ENCODE data around the gene FLYWCH1.

FLYWCH1 gene

GRCh38 chr16:2911638-2912329, at the start of gene FLYWCH1:
TSS of gene FLYWCH1 (plus strand) at chr16:2911931. CDS start at chr16:2929686, 17,755 bp downstream.
- peak; percentile 100 for DNase-seq

- no peak for DNase-seq
Measured at GRCh38 chr16:2865651-2866050, 46.1 kb upstream of the FLYWCH1 start.

DNA sequence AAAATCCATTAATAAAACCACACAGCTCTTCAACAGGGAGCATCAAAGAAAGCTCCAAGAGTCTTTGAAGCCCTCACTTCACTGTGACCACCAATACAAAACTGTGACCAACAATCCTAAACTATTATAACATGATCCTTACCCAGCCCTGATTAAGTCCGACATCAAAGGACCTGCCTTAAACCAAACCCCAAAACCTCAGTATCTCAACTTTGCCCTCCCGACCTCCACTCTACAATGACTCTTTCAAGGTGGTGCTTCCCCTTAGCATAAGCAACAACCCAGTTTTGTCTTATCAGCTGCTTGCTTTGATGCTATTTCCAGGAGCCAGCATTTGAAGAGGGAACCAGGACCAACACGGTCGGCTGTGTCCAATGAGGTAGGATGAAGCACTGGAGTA, 45.3 kb upstream of the FLYWCH1 start:
- DNase-seq: no peak

DNA sequence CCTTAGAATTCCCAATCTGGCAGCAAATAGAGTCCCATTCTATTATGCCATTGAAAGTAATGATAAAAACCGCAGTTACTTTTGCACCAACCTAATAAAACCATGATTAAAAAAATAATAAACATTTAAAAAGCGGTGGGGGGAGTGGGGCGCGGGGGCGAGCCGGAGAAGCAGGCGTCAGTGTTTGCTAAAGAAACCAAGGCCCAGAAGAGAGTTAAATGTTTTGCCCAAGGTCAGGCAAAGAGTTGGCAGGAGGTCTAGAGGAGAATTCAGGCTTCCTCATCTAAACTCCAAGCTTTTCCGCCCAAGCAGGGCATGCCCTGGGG, 44.1 kb upstream of the FLYWCH1 start:
- no peak for DNase-seq

GRCh38 chr16:2867987-2868789, 43.5 kb upstream of the FLYWCH1 start:
- peak; percentile 98 for DNase-seq

DNA sequence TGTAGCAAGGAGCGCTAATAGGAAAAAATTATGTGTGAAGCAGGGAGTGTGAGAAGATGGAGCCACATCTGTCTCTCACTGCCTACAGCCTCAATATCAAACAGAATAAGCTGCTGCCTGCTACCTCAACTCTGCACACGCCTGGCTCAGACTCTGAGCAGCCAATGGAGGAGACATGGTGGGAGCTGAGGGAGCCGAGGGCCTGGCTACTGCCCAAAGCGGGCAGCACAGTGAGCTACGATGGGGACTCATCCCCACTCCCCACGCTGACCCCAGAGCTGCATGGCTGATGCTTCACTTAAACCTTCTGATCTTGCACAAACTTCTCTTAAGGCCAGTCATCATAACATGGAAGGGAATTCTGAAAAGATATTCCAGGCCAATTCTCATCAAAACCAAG, 39.8 kb upstream of the FLYWCH1 start:
- DNase-seq: no peak

DNA sequence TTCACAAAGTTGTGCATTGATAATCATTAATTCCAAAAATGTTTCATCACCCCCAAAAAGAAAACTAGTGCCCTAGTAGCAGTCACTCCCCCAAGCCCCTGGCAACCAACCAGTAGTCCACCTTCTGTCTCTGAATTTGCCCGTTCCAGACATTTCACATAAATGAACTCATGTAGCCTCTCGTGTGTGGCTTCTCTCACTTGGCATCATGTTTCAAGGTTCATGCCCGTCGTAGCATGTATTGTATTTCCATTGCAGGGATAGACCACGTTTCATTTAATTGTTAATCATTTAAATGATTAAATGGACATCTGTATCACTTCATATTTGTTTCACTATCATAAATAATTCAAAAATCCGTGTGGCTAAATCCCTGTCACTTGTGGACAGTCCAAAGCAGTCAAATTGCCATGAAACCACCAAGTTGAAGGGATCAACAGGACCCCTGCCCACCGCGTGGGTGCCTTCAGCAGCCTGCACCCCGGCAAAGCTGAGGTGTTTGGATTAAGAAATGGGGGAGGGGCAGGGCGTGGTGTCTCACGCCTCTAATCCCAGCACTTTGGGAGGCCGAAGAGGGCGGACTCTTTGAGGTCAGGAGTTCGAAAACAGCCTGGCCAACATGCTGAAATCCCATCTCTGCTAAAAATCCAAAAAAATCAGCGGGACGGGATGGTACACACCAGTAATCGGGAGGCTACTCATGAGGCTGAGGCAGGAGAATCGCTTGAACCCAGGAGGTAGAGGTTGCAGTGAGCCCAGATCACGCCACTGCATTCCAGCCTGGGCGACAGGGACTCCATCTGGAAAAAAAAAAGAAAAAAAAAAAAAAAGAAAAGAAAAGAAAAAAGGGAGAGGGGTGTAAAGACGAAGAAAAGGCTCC, 37.5 kb upstream of the FLYWCH1 start:
- DNase-seq: no peak

GRCh38 chr16:2874912-2875362, 36.8 kb upstream of the FLYWCH1 start:
- DNase-seq: peak; percentile 89

- DNase-seq: no peak
Measured at GRCh38 chr16:2879854-2880508, 31.8 kb upstream of the FLYWCH1 start.

DNA sequence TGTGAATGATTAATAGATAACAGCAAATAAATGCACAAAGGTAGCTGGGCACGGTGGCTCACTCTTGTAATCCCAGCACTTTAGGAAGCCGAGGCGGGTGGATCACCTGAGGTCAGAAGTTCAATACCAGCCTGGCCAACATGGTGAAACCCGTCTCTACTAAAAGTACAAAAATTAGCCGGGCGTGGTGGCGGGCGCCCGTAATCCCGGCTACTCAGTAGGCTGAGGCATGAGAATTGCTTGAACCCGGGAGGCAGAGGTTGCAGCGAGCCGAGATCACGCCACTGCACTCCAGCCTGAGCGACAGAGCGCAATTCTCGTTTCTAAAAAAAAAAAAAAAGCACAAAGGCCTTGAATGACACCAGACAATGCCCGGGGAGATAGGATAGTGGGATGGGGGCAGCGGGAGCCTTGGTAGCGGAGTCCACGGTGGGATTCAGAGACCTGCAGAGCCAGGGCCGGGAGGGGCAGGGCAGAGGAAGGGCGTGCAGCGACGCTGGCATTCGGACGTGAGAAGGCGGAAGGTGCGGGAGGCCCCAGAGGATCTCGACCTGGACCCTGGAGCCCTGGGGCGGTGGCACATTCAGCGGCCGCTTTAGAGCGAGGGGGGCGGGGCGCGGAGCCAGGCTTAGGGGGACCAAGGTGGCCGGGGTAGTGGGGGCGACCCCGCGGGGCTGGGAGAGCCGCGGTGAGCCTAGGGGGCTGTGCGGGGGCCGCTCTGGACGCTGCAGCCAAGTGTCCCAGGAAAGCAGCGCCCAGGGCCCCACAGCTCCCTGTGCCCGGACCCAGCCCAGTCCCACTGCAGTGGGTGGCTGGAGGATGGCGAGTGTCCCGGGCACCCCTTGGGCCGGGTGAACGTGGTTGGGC, 29.7 kb upstream of the FLYWCH1 start:
- DNase-seq: peak; percentile 78

GRCh38 chr16:2882650-2883457, 28.9 kb upstream of the FLYWCH1 start, which contains the start of gene FLYWCH2:
TSS of gene FLYWCH2 (plus strand) at chr16:2883215. CDS start at chr16:2896450, 13,235 bp downstream.
- DNase-seq: peak; percentile 100

GRCh38 chr16:2883458-2883908, 28.2 kb upstream of the FLYWCH1 start:
- no peak for DNase-seq

DNA sequence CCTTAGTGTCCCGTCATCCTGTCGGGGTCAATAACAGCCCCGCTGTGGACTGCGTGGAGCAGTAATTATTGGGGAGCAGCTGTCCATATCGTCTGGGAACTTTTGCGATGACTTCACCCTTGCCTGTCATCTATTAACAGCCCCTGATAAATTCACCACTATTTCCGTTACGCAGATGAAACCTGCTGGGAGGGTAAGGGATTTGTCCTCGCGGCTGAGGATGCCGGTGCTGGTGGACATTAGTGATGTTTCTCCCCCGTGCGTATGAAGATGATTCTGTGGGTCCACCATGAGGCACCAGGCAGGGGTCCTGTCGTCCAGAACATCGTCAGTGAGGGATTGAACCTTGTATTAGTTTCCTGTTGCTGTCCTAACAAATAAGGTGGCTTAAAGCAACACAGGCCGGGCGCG, 27.7 kb upstream of the FLYWCH1 start:
- no peak for DNase-seq

DNA sequence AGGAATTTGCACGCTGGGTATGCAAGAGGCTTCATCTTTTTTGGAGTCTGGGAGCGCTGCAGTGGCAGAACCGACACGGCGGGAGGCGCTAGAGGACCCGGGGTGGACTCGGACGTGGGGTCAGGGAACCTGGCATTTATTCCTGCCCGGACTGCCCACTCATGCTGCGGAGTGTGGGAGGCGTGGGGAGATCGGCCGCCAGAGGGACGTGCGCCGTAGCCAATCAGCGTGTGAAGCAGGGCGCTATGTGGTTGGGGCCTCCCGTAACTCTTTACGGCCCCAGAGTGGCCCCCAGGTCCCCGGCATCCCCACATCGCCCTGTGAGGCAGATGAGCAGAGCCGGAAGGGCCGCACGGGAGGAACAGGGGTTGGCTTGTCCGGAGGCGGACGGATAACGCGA, 17.5 kb upstream of the FLYWCH1 start:
- DNase-seq: no peak

- no peak for DNase-seq
Measured at GRCh38 chr16:2895813-2896212, 15.9 kb upstream of the FLYWCH1 start.

GRCh38 chr16:2896480-2897010, 15.2 kb upstream of the FLYWCH1 start:
- no peak for DNase-seq

- DNase-seq: no peak
Measured at GRCh38 chr16:2897110-2897509, 14.6 kb upstream of the FLYWCH1 start.

- DNase-seq: no peak
Measured at GRCh38 chr16:2898831-2899563, 12.7 kb upstream of the FLYWCH1 start.

GRCh38 chr16:2899564-2900072, 12.1 kb upstream of the FLYWCH1 start:
- DNase-seq: no peak

Measured in activated effector memory CD4-positive, alpha-beta T cell treated with anti-CD3 and anti-CD28 coated beads, Interleukin-2, amount 50 U/mL, for 16 hours (primary cell).